ENCODE measurements around the gene HAPSTR1. TPM values are rescaled to one million over a fixed set of nuclear protein-coding genes. Genes with fewer than 3 reads are reported as not detected.
A peak's percentile ranks its signal among the peaks of the same experiment; 100 is the strongest.
"Not testable (repeated sequence)": the region's sequence is repeated elsewhere in the genome, so short reads cannot be mapped to it uniquely, and the experiment has no call there.

HAPSTR1 gene, protein sequence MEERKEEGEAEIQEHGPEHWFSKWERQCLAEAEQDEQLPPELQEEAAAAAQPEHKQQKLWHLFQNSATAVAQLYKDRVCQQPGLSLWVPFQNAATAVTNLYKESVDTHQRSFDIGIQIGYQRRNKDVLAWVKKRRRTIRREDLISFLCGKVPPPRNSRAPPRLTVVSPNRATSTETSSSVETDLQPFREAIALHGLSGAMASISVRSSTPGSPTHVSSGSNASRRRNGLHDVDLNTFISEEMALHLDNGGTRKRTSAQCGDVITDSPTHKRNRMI
- 32.0 TPM for polyA plus RNA-seq (2013, experiment 1 of 2)
- polyA plus RNA-seq (2013, experiment 2 of 2), result 30.7 TPM

- Histone ChIP-seq H3K56ac (ENCODE audit: low read length) (peak within 1 kb of the TSS; percentile 99), H2AK5ac (ENCODE audit: low read length) (no peak within 1 kb of the TSS), H2BK120ac (ENCODE audit: low read depth, low read length) (peak within 1 kb of the TSS; percentile 78), H2BK5ac (ENCODE audit: low read length) (peak within 1 kb of the TSS; percentile 95), H3K4me3 (ENCODE audit: low read length) (peak within 1 kb of the TSS; percentile 86), H2BK15ac (replicated peaks; ENCODE audit: low read depth) (no peak within 1 kb of the TSS), H4K5ac (ENCODE audit: low read length) (no peak within 1 kb of the TSS), H3K79me1 (ENCODE audit: low read length) (no peaks in the 10 kb centered on the region), H3K4ac (ENCODE audit: low read depth, low read length) (peak within 1 kb of the TSS; percentile 98), H3K23ac (ENCODE audit: low read length) (peak within 1 kb of the TSS; percentile 80), H3K27me3 (ENCODE audit: insufficient read depth, low read length, poor library complexity) (no peaks in the 10 kb centered on the region), H3K27ac (ENCODE audit: low read depth, low read length) (peak within 1 kb of the TSS; percentile 91), H3K18ac (ENCODE audit: low read length) (peak within 1 kb of the TSS; percentile 94), H3K4me2 (ENCODE audit: low read length) (peak within 1 kb of the TSS; percentile 37), H3K36me3 (ENCODE audit: control insufficient read depth, insufficient read depth, low read length) (peaks cover 2% of the 10 kb centered on the region), H3K9ac (ENCODE audit: low read length) (peak within 1 kb of the TSS; percentile 98), H3K4me1 (ENCODE audit: control insufficient read depth, low read depth, low read length) (peaks cover 6% of the 10 kb centered on the region), H4K8ac (ENCODE audit: low read depth, low read length) (peak within 1 kb of the TSS; percentile 91), H3K79me2 (ENCODE audit: control insufficient read depth, insufficient read depth, low read length) (peaks cover 45% of the 10 kb centered on the region)
- peak; percentile 100 for DNase-seq
- WGBS (ENCODE audit: extremely low coverage, insufficient coverage, low lambda C conversion rate), result no CpG with 5 or more reads among the region's 79 CpGs
Measured at GRCh38 chr16:9090960-9091866, at the start of gene HAPSTR1. HAPSTR1 (plus strand) TSS chr16:9091644; CDS start chr16:9092045, 401 bp downstream.

- no peak overlapping the region for H3K4me3 ChIP-seq (ENCODE audit: low read length)
- H3K79me2 ChIP-seq (ENCODE audit: control insufficient read depth, insufficient read depth, low read length), result no peaks in the 10 kb centered on the region
- H4K5ac ChIP-seq (ENCODE audit: low read length), result no peak overlapping the region
- no peak overlapping the region for H3K4ac ChIP-seq (ENCODE audit: low read depth, low read length)
- no peak overlapping the region for H2AK5ac ChIP-seq (ENCODE audit: low read length)
- H2BK15ac ChIP-seq (replicated peaks; ENCODE audit: low read depth), result no peak overlapping the region
- H3K27ac ChIP-seq (ENCODE audit: low read depth, low read length), result no peak overlapping the region
- H3K79me1 ChIP-seq (ENCODE audit: low read length), result no peaks in the 10 kb centered on the region
- H2BK5ac ChIP-seq (ENCODE audit: low read length), result no peak overlapping the region
- no peak overlapping the region for H4K8ac ChIP-seq (ENCODE audit: low read depth, low read length)
- no peak overlapping the region for H3K4me2 ChIP-seq (ENCODE audit: low read length)
- no peak for DNase-seq
- no peaks in the 10 kb centered on the region for H3K27me3 ChIP-seq (ENCODE audit: insufficient read depth, low read length, poor library complexity)
- WGBS (ENCODE audit: extremely low coverage, insufficient coverage, low lambda C conversion rate), result no CpG with 5 or more reads among the region's 5 CpGs
- H3K23ac ChIP-seq (ENCODE audit: low read length), result no peak overlapping the region
- H2BK120ac ChIP-seq (ENCODE audit: low read depth, low read length), result no peak overlapping the region
- H3K56ac ChIP-seq (ENCODE audit: low read length), result no peak overlapping the region
- no peaks in the 10 kb centered on the region for H3K36me3 ChIP-seq (ENCODE audit: control insufficient read depth, insufficient read depth, low read length)
- H3K18ac ChIP-seq (ENCODE audit: low read length), result no peak overlapping the region
- H3K4me1 ChIP-seq (ENCODE audit: control insufficient read depth, low read depth, low read length), result peaks cover under 1% of the 10 kb centered on the region
- H3K9ac ChIP-seq (ENCODE audit: low read length), result no peak overlapping the region
Measured at GRCh38 chr16:9042533-9042932, 48.9 kb upstream of the HAPSTR1 start.

- no peaks in the 10 kb centered on the region for H3K79me1 ChIP-seq (ENCODE audit: low read length)
- no peak overlapping the region for H3K23ac ChIP-seq (ENCODE audit: low read length)
- H2AK5ac ChIP-seq (ENCODE audit: low read length), result no peak overlapping the region
- no CpG with 5 or more reads among the region's 15 CpGs for WGBS (ENCODE audit: extremely low coverage, insufficient coverage, low lambda C conversion rate)
- peaks cover 4% of the 10 kb centered on the region for H3K4me1 ChIP-seq (ENCODE audit: control insufficient read depth, low read depth, low read length)
- H3K79me2 ChIP-seq (ENCODE audit: control insufficient read depth, insufficient read depth, low read length), result no peaks in the 10 kb centered on the region
- H4K5ac ChIP-seq (ENCODE audit: low read length), result no peak overlapping the region
- no peak overlapping the region for H2BK5ac ChIP-seq (ENCODE audit: low read length)
- no peak overlapping the region for H3K4me2 ChIP-seq (ENCODE audit: low read length)
- no peaks in the 10 kb centered on the region for H3K36me3 ChIP-seq (ENCODE audit: control insufficient read depth, insufficient read depth, low read length)
- no peak overlapping the region for H3K18ac ChIP-seq (ENCODE audit: low read length)
- no peak overlapping the region for H3K4me3 ChIP-seq (ENCODE audit: low read length)
- H3K27me3 ChIP-seq (ENCODE audit: insufficient read depth, low read length, poor library complexity), result no peaks in the 10 kb centered on the region
- H4K8ac ChIP-seq (ENCODE audit: low read depth, low read length), result no peak overlapping the region
- no peak overlapping the region for H3K27ac ChIP-seq (ENCODE audit: low read depth, low read length)
- no peak overlapping the region for H3K4ac ChIP-seq (ENCODE audit: low read depth, low read length)
- H3K9ac ChIP-seq (ENCODE audit: low read length), result no peak overlapping the region
- no peak overlapping the region for H2BK15ac ChIP-seq (replicated peaks; ENCODE audit: low read depth)
- no peak for DNase-seq
- no peak overlapping the region for H3K56ac ChIP-seq (ENCODE audit: low read length)
- H2BK120ac ChIP-seq (ENCODE audit: low read depth, low read length), result no peak overlapping the region
Measured at GRCh38 chr16:9042964-9043680, 48.3 kb upstream of the HAPSTR1 start.

DNA sequence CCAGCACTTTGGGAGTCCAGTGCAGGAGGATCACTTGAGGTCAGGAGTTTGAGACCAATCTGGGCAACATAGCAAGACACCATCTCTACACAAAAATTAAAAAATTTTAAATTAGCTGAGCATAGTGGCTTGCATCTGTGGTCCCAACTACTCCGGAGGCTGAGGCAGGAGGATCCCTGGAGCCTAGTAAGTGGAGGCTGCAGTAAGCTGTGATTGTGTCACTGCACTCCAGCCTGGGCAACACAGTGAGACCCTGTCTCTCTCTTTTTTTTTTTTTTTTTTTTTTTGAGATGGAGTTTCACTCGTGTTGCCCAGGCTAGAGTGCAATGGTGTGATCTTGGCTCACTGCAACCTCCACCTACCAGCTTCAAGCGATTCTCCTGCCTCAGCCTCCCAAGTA, 45.9 kb upstream of the HAPSTR1 start:
- H3K79me2 ChIP-seq (ENCODE audit: control insufficient read depth, insufficient read depth, low read length); H3K79me1 ChIP-seq (ENCODE audit: low read length); H3K4me1 ChIP-seq (ENCODE audit: control insufficient read depth, low read depth, low read length); H3K9ac ChIP-seq (ENCODE audit: low read length); H3K23ac ChIP-seq (ENCODE audit: low read length); H2AK5ac ChIP-seq (ENCODE audit: low read length); H3K27ac ChIP-seq (ENCODE audit: low read depth, low read length); H2BK15ac ChIP-seq (replicated peaks; ENCODE audit: low read depth); H3K56ac ChIP-seq (ENCODE audit: low read length); H2BK5ac ChIP-seq (ENCODE audit: low read length); H3K4ac ChIP-seq (ENCODE audit: low read depth, low read length); DNase-seq; H3K27me3 ChIP-seq (ENCODE audit: insufficient read depth, low read length, poor library complexity); H3K4me2 ChIP-seq (ENCODE audit: low read length); H3K18ac ChIP-seq (ENCODE audit: low read length); H3K36me3 ChIP-seq (ENCODE audit: control insufficient read depth, insufficient read depth, low read length); H4K8ac ChIP-seq (ENCODE audit: low read depth, low read length); H4K5ac ChIP-seq (ENCODE audit: low read length); H3K4me3 ChIP-seq (ENCODE audit: low read length); H2BK120ac ChIP-seq (ENCODE audit: low read depth, low read length): not testable (repeated sequence)
- no CpG with 5 or more reads among the region's 3 CpGs for whole genome bisulfite sequencing (ENCODE audit: extremely low coverage, insufficient coverage, low lambda C conversion rate)

GRCh38 chr16:9046667-9047055, 44.8 kb upstream of the HAPSTR1 start:
- Histone ChIP-seq H2BK15ac (replicated peaks; ENCODE audit: low read depth) (no peak overlapping the region), H2AK5ac (ENCODE audit: low read length) (no peak overlapping the region), H3K36me3 (ENCODE audit: control insufficient read depth, insufficient read depth, low read length) (no peaks in the 10 kb centered on the region), H3K4me2 (ENCODE audit: low read length) (no peak overlapping the region), H3K79me1 (ENCODE audit: low read length) (no peaks in the 10 kb centered on the region), H3K27ac (ENCODE audit: low read depth, low read length) (no peak overlapping the region), H3K4ac (ENCODE audit: low read depth, low read length) (no peak overlapping the region), H3K18ac (ENCODE audit: low read length) (no peak overlapping the region), H3K4me3 (ENCODE audit: low read length) (no peak overlapping the region), H3K23ac (ENCODE audit: low read length) (no peak overlapping the region), H4K8ac (ENCODE audit: low read depth, low read length) (no peak overlapping the region), H2BK5ac (ENCODE audit: low read length) (no peak overlapping the region), H4K5ac (ENCODE audit: low read length) (no peak overlapping the region), H2BK120ac (ENCODE audit: low read depth, low read length) (no peak overlapping the region), H3K27me3 (ENCODE audit: insufficient read depth, low read length, poor library complexity) (no peaks in the 10 kb centered on the region), H3K56ac (ENCODE audit: low read length) (no peak overlapping the region), H3K4me1 (ENCODE audit: control insufficient read depth, low read depth, low read length) (peaks cover 4% of the 10 kb centered on the region), H3K79me2 (ENCODE audit: control insufficient read depth, insufficient read depth, low read length) (no peaks in the 10 kb centered on the region), H3K9ac (ENCODE audit: low read length) (no peak overlapping the region)
- no peak for DNase-seq
- no CpG with 5 or more reads among the region's 1 CpG for WGBS (ENCODE audit: extremely low coverage, insufficient coverage, low lambda C conversion rate)
